Testis (tissue), 2 donors: ENCODE data around the gene WDR27.

Experiments
- POLR2A ChIP-seq: fragments of 450-650 bp; IDR thresholded peaks from one replicate; pipeline ENCODE4 v1.6.1; 2017; ENCODE audit warnings: antibody characterized with exemption, mild to moderate bottlenecking, moderate library complexity
- TF ChIP-seq, protein P1 (sequence below), 3 experiments: fragments of 450-650 bp in 2 of 3; fragments of 200-600 bp in 1 of 3; sonication (generic) in 1 of 3; IDR thresholded peaks; one replicate each; pipeline ENCODE4 v1.5.1; 2016 to 2019; ENCODE audit warnings: antibody characterized with exemption in 3 of 3, mild to moderate bottlenecking in 2 of 3, moderate library complexity in 1 of 3

DNA sequence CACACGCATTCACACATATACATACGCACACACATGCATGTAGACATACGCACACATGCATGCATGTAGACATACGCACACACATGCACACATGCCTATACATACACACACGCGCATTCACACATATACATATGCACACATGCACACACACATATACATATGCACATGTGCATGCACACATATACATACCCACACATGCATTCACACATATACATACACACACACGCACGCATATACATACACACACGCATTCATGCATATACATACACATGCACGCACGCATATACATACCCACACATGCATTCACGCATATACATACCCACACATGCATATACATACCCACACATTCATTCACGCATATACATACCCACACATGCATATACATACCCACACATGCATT, 80.5 kb downstream of the WDR27 start:
- no peak for TF ChIP-seq POLR2A
- TF ChIP-seq, protein P1, sequence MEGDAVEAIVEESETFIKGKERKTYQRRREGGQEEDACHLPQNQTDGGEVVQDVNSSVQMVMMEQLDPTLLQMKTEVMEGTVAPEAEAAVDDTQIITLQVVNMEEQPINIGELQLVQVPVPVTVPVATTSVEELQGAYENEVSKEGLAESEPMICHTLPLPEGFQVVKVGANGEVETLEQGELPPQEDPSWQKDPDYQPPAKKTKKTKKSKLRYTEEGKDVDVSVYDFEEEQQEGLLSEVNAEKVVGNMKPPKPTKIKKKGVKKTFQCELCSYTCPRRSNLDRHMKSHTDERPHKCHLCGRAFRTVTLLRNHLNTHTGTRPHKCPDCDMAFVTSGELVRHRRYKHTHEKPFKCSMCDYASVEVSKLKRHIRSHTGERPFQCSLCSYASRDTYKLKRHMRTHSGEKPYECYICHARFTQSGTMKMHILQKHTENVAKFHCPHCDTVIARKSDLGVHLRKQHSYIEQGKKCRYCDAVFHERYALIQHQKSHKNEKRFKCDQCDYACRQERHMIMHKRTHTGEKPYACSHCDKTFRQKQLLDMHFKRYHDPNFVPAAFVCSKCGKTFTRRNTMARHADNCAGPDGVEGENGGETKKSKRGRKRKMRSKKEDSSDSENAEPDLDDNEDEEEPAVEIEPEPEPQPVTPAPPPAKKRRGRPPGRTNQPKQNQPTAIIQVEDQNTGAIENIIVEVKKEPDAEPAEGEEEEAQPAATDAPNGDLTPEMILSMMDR (IDR thresholded peaks at IDR 0.05) = no peak
